Measurements from ENCODE around the gene SFXN5. TPM values are rescaled to one million over a fixed set of nuclear protein-coding genes. Genes with fewer than 3 reads are reported as not detected.

Gene SFXN5
- total RNA-seq, 2 donors from 2014 or later: 16.1 to 26.4 TPM

GRCh38 chr2:72964146-72964525 lies 107.4 kb downstream of the SFXN5 start:
- H3K27ac ChIP-seq: no peak overlapping the region
- no peaks in the 10 kb centered on the region for H3K9me3 ChIP-seq
- intact Hi-C loops (cut with DNase I): no loop called here
- H3K4me3 ChIP-seq: no peak overlapping the region
- no peak overlapping the region for H3K9ac ChIP-seq (ENCODE audit: low read depth in 2 of 2, low read length in 2 of 2)
- H3K27me3 ChIP-seq: no peaks in the 10 kb centered on the region
- H3K4me1 ChIP-seq: no peaks in the 10 kb centered on the region
- no peaks in the 10 kb centered on the region for H3K36me3 ChIP-seq
- TF ChIP-seq CTCF (IDR thresholded peaks at IDR 0.05): no peak
- DNase-seq: no peak

- Histone ChIP-seq H3K4me1 (no peaks in the 10 kb centered on the region), H3K27ac (no peak overlapping the region), H3K9me3 (no peaks in the 10 kb centered on the region), H3K9ac (ENCODE audit: low read depth in 2 of 2, low read length in 2 of 2) (no peak overlapping the region), H3K4me3 (no peak overlapping the region), H3K27me3 (no peaks in the 10 kb centered on the region), H3K36me3 (no peaks in the 10 kb centered on the region)
- no peak for TF ChIP-seq CTCF (IDR thresholded peaks at IDR 0.05)
- intact Hi-C loops (cut with DNase I): no loop called here
- no peak for DNase-seq
These were observed 107.9 kb downstream of the SFXN5 start for GRCh38 chr2:72963423-72964145.

- Histone ChIP-seq H3K9me3 (no peaks in the 10 kb centered on the region), H3K9ac (ENCODE audit: low read depth in 2 of 2, low read length in 2 of 2) (no peak overlapping the region), H3K4me1 (no peaks in the 10 kb centered on the region), H3K36me3 (no peaks in the 10 kb centered on the region), H3K27me3 (no peaks in the 10 kb centered on the region), H3K27ac (no peak overlapping the region), H3K4me3 (no peak overlapping the region)
- TF ChIP-seq CTCF (IDR thresholded peaks at IDR 0.05): no peak
- intact Hi-C loops (cut with DNase I): no loop called here
- no peak for DNase-seq
These were observed 108.6 kb downstream of the SFXN5 start for GRCh38 chr2:72962911-72963310.

GRCh38 chr2:72961853-72962468 lies 109.6 kb downstream of the SFXN5 start:
- no peaks in the 10 kb centered on the region for H3K27me3 ChIP-seq
- no peak for DNase-seq
- no peak overlapping the region for H3K9ac ChIP-seq (ENCODE audit: low read depth in 2 of 2, low read length in 2 of 2)
- no peak overlapping the region for H3K27ac ChIP-seq
- H3K4me1 ChIP-seq: no peaks in the 10 kb centered on the region
- H3K36me3 ChIP-seq: no peaks in the 10 kb centered on the region
- no peaks in the 10 kb centered on the region for H3K9me3 ChIP-seq
- intact Hi-C loops (cut with DNase I): no loop called here
- no peak for TF ChIP-seq CTCF (IDR thresholded peaks at IDR 0.05)
- no peak overlapping the region for H3K4me3 ChIP-seq

- no peak overlapping the region for H3K9ac ChIP-seq (ENCODE audit: low read depth in 2 of 2, low read length in 2 of 2)
- no peaks in the 10 kb centered on the region for H3K4me1 ChIP-seq
These were observed 110.3 kb downstream of the SFXN5 start for GRCh38 chr2:72961036-72961720.

More at GRCh38 chr2:72961036-72961720, 110.3 kb downstream of the SFXN5 start:
- intact Hi-C loops (cut with DNase I): no loop called here
- Histone ChIP-seq H3K4me3 (no peak overlapping the region), H3K27me3 (no peaks in the 10 kb centered on the region), H3K27ac (no peak overlapping the region), H3K36me3 (no peaks in the 10 kb centered on the region), H3K9me3 (no peaks in the 10 kb centered on the region)
- no peak for TF ChIP-seq CTCF (IDR thresholded peaks at IDR 0.05)
- no peak for DNase-seq
